SK-N-SH (cell line): ENCODE measurements around the gene DCAF8. TPM values are rescaled to one million over a fixed set of nuclear protein-coding genes. Genes with fewer than 3 reads are reported as not detected.

ENCODE experiments used
- CTCF ChIA-PET: fragments of 300-600, 350-600 bp; formaldehyde crosslinking; extraction: SDS; loops from one replicate; lab custom pipeline; 2021; lab: Yijun Ruan, JAX
- POLR2A ChIA-PET: fragments of 350-600 bp; sonication (Branson Sonifier 250); formaldehyde crosslinking; extraction: SDS; loops from one replicate; lab custom pipeline; 2020; ENCODE audit warnings: antibody characterized with exemption, inconsistent platforms; lab: Yijun Ruan, JAX
- DNase-seq: peaks from one replicate; pipeline ENCODE4 v3.0.0; 2012
- H2AFZ ChIP-seq: fragments of 200-600 bp; sonication (generic); 2 replicates; pipeline ENCODE4 v1.8.1; 2016; ENCODE audit warnings: antibody characterized with exemption, mild to moderate bottlenecking, low read depth
- H3F3A ChIP-seq: fragments of 200-600 bp; sonication (generic); replicated peaks from 2 replicates; pipeline ENCODE3; 2016; ENCODE audit warnings: antibody characterized with exemption, mild to moderate bottlenecking; ENCODE audit not compliant: insufficient read depth
- H3K27ac ChIP-seq, 2 experiments: fragments of 200-500 bp in 1 of 2; fragments of 200-600 bp in 1 of 2; sonication (Bioruptor generic) in 1 of 2; sonication (generic), shearing (Covaris generic) in 1 of 2; 2 replicates each; pipeline versions ENCODE4 v1.5.1 to v1.6.1; 2014 to 2016; ENCODE audit warnings: low read depth in 2 of 2, inconsistent platforms in 1 of 2, low read length in 1 of 2, mild to moderate bottlenecking in 1 of 2, mixed read lengths in 1 of 2
- H3K27me3 ChIP-seq: fragments of 200-600 bp; sonication (generic), shearing (Covaris generic); 2 replicates; pipeline ENCODE4 v1.6.1; 2016; ENCODE audit warnings: mixed run types; ENCODE audit not compliant: insufficient read depth
- H3K36me3 ChIP-seq, 2 experiments: fragments of 200-500 bp in 1 of 2; fragments of 200-600 bp in 1 of 2; sonication (Bioruptor generic) in 1 of 2; sonication (generic) in 1 of 2; replicated peaks in 1 of 2; 2 replicates each; pipeline versions ENCODE3 to v1.5.1; 2014 to 2016; ENCODE audit warnings: low read length in 1 of 2, mild to moderate bottlenecking in 1 of 2; ENCODE audit not compliant: insufficient read depth in 2 of 2, control insufficient read depth in 1 of 2
- H3K4me1 ChIP-seq, 2 experiments: fragments of 200-500 bp in 1 of 2; fragments of 200-600 bp in 1 of 2; sonication (Bioruptor generic) in 1 of 2; sonication (generic), shearing (Covaris generic) in 1 of 2; 2 replicates each; pipeline versions ENCODE4 v1.5.1 to v1.6.1; 2014 to 2016; ENCODE audit warnings: low read depth in 1 of 2, low read length in 1 of 2, mixed run types in 1 of 2; ENCODE audit not compliant: insufficient read depth in 2 of 2, control insufficient read depth in 1 of 2
- H3K4me2 ChIP-seq: fragments of 200-600 bp; sonication (generic), shearing (Covaris generic); 2 replicates; pipeline ENCODE4 v1.6.1; 2017; ENCODE audit warnings: mixed run types
- H3K4me3 ChIP-seq, 2 experiments: fragments of 200-500 bp in 1 of 2; fragments of 200-600 bp in 1 of 2; sonication (Bioruptor generic) in 1 of 2; sonication (generic), shearing (Covaris generic) in 1 of 2; 2 replicates each; pipeline versions ENCODE4 v1.5.1 to v1.8.1; 2014 to 2016; ENCODE audit warnings: low read depth in 2 of 2, inconsistent platforms in 1 of 2, low read length in 1 of 2, mild to moderate bottlenecking in 1 of 2, mixed read lengths in 1 of 2, moderate library complexity in 1 of 2
- H3K79me2 ChIP-seq: fragments of 200-600 bp; sonication (generic); 2 replicates; pipeline ENCODE4 v1.8.1; 2017; ENCODE audit warnings: mild to moderate bottlenecking; ENCODE audit not compliant: insufficient read depth
- H3K9ac ChIP-seq: fragments of 200-600 bp; sonication (generic); 2 replicates; pipeline ENCODE4 v1.6.1; 2017; ENCODE audit warnings: mixed run types
- H3K9me2 ChIP-seq: fragments of 200-600 bp; sonication (generic); 2 replicates; pipeline ENCODE4 v1.6.1; 2017; ENCODE audit warnings: mixed run types
- H3K9me3 ChIP-seq: fragments of 200-600 bp; sonication (generic); 2 replicates; pipeline ENCODE4 v1.6.1; 2017; ENCODE audit warnings: mixed run types, mild to moderate bottlenecking, moderate library complexity
- H4K20me1 ChIP-seq: fragments of 200-600 bp; sonication (generic); 2 replicates; pipeline ENCODE4 v1.6.1; 2017; ENCODE audit warnings: mild to moderate bottlenecking, mixed run types; ENCODE audit not compliant: insufficient read depth
- CHD2 ChIP-seq: fragments of 150-350 bp; IDR thresholded peaks from 2 replicates; pipeline ENCODE4 v1.6.1; 2018; ENCODE audit warnings: low read length; ENCODE audit not compliant: partially characterized antibody
- ELF1 ChIP-seq: IDR thresholded peaks from 2 replicates; pipeline ENCODE4 v1.4.0; 2012
- EZH2phosphoT487 ChIP-seq: fragments of 200-600 bp; sonication (generic); IDR thresholded peaks from 2 replicates; pipeline ENCODE4 v1.6.1; 2017; ENCODE audit warnings: low read depth, mixed run types, mild to moderate bottlenecking, antibody characterized with exemption, moderate library complexity, borderline replicate concordance
- FOSL2 ChIP-seq: IDR thresholded peaks from 2 replicates; pipeline ENCODE4 v1.4.0; 2012; ENCODE audit warnings: low read depth, mild to moderate bottlenecking, moderate library complexity, borderline replicate concordance
- FOXM1 ChIP-seq: IDR thresholded peaks from 2 replicates; pipeline ENCODE4 v1.4.0; 2012; ENCODE audit warnings: low read depth, mild to moderate bottlenecking
- GABPA ChIP-seq: IDR thresholded peaks from 2 replicates; pipeline ENCODE4 v1.4.0; 2012; ENCODE audit warnings: low read depth, mild to moderate bottlenecking
- GATA2 ChIP-seq: sonication (generic); formaldehyde crosslinking; IDR thresholded peaks from 2 replicates; pipeline ENCODE4 v1.5.0; 2020; ENCODE audit warnings: mild to moderate bottlenecking, missing genetic modification reagents
- JUND ChIP-seq: IDR thresholded peaks from 2 replicates; pipeline ENCODE4 v1.4.0; 2012
- MXI1 ChIP-seq: IDR thresholded peaks from 2 replicates; pipeline ENCODE4 v1.6.1; 2012; ENCODE audit warnings: mild to moderate bottlenecking, low read depth, low read length, improper control_type of control experiment
- NFIC ChIP-seq: IDR thresholded peaks from 2 replicates; pipeline ENCODE4 v1.4.0; 2012; ENCODE audit warnings: borderline replicate concordance
- POLR2AphosphoS5 ChIP-seq: IDR thresholded peaks from 2 replicates; pipeline ENCODE4 v1.6.1; 2012; ENCODE audit warnings: low read depth, low read length
- RCOR1 ChIP-seq: fragments of 150-350 bp; IDR thresholded peaks from 2 replicates; pipeline ENCODE4 v1.6.1; 2017; ENCODE audit warnings: antibody characterized with exemption, low read length
- RXRA ChIP-seq: IDR thresholded peaks from 2 replicates; pipeline ENCODE4 v1.4.0; 2012; ENCODE audit warnings: low read depth, mild to moderate bottlenecking, borderline replicate concordance
- SIN3A ChIP-seq: IDR thresholded peaks from 2 replicates; pipeline ENCODE4 v1.6.1; 2012; ENCODE audit warnings: low read depth, mild to moderate bottlenecking, low read length, moderate library complexity, borderline replicate concordance
- SMC3 ChIP-seq: IDR thresholded peaks from 2 replicates; pipeline ENCODE4 v1.6.1; 2012; ENCODE audit warnings: low read depth, low read length, improper control_type of control experiment
- TCF12 ChIP-seq: IDR thresholded peaks from 2 replicates; pipeline ENCODE4 v1.4.0; 2012
- TEAD4 ChIP-seq: IDR thresholded peaks from 2 replicates; pipeline ENCODE4 v1.4.0; 2012; ENCODE audit warnings: mild to moderate bottlenecking, borderline replicate concordance; ENCODE audit not compliant: insufficient read depth
- YY1 ChIP-seq: IDR thresholded peaks from 2 replicates; pipeline ENCODE4 v1.4.0; 2012; ENCODE audit warnings: low read depth, mild to moderate bottlenecking
- WGBS: methylation state at CpG from one replicate; pipeline ENCODE4 v1.1.6; 2017; ENCODE audit warnings: low lambda C conversion rate; 5-methylcytosine and 5-hydroxymethylcytosine counted together
- polyA plus RNA-seq, 3 experiments: library from polyadenylated mRNA; depleted of rRNA; stranded (reverse); fragments of >200 nt; gene quantifications; 2 replicates each; pipeline ENCODE4 v1.2.3, GENCODE V29; 2012
- TF ChIP-seq, protein P1 (sequence below): IDR thresholded peaks from 2 replicates; pipeline ENCODE4 v1.4.0; 2012; ENCODE audit warnings: low read depth, borderline replicate concordance
- TF ChIP-seq, protein P2 (sequence below): fragments of 150-350 bp; IDR thresholded peaks from 2 replicates; pipeline ENCODE4 v1.6.1; 2017; ENCODE audit warnings: antibody characterized with exemption, low read length, low read depth, borderline replicate concordance

DCAF8 gene
- polyA plus RNA-seq, 1 of the 3 experiments (the other 2 are of a cell fraction): 108 TPM

DNA sequence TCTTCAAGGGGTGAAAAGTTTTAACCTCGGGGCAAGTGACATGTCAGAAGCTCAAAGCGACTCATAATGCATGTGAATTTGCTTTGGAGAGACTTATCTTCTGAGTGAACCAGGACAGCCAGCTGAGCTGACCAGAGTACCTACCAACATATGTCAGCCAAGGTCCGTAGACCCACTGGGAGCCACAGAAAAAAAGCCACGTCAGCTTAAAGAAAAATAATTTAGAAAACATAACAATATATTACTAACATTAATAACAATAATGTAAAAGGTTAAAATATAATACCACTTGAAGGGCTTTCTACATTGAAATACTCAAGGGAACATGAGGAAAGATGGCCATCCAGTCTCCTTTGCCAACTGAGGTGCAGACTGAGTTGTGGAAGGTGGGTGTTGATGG, 15.6 kb upstream of the DCAF8 start:
- no peaks in the 10 kb centered on the region for H3K9me2 ChIP-seq
- DNase-seq: no peak
- CTCF ChIA-PET: interaction anchor here (1.6 to 4.6 kb wide), 2 partner anchors 13 to 85 kb away, joined by 8 to 38 read pairs; no protein-coding TSS in a partner anchor
- no peak overlapping the region for H3K4me3 ChIP-seq
- no peaks in the 10 kb centered on the region for H4K20me1 ChIP-seq
- TF ChIP-seq GABPA (no peak), RXRA (no peak), SIN3A (no peak), TCF12 (no peak), SMC3 (no peak), FOSL2 (no peak), JUND (no peak), YY1 (no peak), FOXM1 (no peak), POLR2AphosphoS5 (no peak), GATA2 (CRISPR knock-in tag) (no peak), CHD2 (no peak), ELF1 (no peak), EZH2phosphoT487 (no peak), NFIC (no peak), TEAD4 (no peak)
- TF ChIP-seq, protein P1, sequence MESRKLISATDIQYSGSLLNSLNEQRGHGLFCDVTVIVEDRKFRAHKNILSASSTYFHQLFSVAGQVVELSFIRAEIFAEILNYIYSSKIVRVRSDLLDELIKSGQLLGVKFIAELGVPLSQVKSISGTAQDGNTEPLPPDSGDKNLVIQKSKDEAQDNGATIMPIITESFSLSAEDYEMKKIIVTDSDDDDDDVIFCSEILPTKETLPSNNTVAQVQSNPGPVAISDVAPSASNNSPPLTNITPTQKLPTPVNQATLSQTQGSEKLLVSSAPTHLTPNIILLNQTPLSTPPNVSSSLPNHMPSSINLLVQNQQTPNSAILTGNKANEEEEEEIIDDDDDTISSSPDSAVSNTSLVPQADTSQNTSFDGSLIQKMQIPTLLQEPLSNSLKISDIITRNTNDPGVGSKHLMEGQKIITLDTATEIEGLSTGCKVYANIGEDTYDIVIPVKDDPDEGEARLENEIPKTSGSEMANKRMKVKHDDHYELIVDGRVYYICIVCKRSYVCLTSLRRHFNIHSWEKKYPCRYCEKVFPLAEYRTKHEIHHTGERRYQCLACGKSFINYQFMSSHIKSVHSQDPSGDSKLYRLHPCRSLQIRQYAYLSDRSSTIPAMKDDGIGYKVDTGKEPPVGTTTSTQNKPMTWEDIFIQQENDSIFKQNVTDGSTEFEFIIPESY: no peak
- TF ChIP-seq, all 33 proteins: peak for 0
- Histone ChIP-seq H3K9me3 (no peaks in the 10 kb centered on the region), H3K4me2 (no peak overlapping the region), H3F3A (peaks cover 4% of the 10 kb centered on the region), H3K4me1 (no peaks in the 10 kb centered on the region), H2AFZ (no peak overlapping the region), H3K27ac (no peak overlapping the region), H3K27me3 (no peaks in the 10 kb centered on the region), H3K9ac (no peak overlapping the region), H3K36me3 (peaks cover 36 to 63% of the 10 kb centered on the region in 2 experiments), H3K79me2 (peaks cover 4% of the 10 kb centered on the region)
- 95% methylated on average over 4 of the region's 4 CpGs for WGBS
- POLR2A ChIA-PET: no interaction called here

DNA sequence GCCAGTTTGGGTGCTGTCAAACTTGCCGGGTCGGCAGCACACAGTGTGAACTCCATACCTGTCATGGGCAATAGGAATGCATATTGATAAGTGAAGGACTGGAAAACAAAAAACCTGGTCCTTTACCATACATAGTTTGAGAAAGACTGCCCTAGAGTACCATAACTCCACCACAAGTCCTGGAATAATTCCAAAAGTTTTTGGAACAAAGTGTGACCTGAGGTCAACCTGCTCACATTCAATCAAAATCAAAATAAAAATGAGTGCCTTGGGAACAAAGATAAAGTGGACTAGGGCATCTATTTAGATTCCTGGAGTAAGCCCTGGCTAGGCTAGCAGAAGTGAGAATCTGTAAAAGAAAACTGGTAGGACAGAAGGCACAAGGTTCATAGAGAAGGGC, 15.0 kb upstream of the DCAF8 start:
- POLR2A ChIA-PET: no interaction called here
- 88% methylated on average over 2 of the region's 2 CpGs for WGBS

More for the DNA sequence above, 15.0 kb upstream of the DCAF8 start:
- Histone ChIP-seq H3K9me3 (no peaks in the 10 kb centered on the region), H3K27ac (no peak overlapping the region), H3K79me2 (no peaks in the 10 kb centered on the region), H3K4me1 (no peaks in the 10 kb centered on the region), H3K4me2 (no peak overlapping the region), H3K4me3 (no peak overlapping the region), H3K9ac (no peak overlapping the region), H4K20me1 (no peaks in the 10 kb centered on the region), H2AFZ (no peak overlapping the region), H3F3A (peaks cover 4% of the 10 kb centered on the region), H3K9me2 (no peaks in the 10 kb centered on the region), H3K27me3 (no peaks in the 10 kb centered on the region), H3K36me3 (peaks cover 33 to 57% of the 10 kb centered on the region in 2 experiments)
- CTCF ChIA-PET: interaction anchor here (1.2 to 5.3 kb wide), 4 partner anchors 14 to 84 kb away, joined by 4 to 38 read pairs (median 16); no protein-coding TSS in a partner anchor
- TF ChIP-seq MXI1: no peak
- TF ChIP-seq, protein P2, sequence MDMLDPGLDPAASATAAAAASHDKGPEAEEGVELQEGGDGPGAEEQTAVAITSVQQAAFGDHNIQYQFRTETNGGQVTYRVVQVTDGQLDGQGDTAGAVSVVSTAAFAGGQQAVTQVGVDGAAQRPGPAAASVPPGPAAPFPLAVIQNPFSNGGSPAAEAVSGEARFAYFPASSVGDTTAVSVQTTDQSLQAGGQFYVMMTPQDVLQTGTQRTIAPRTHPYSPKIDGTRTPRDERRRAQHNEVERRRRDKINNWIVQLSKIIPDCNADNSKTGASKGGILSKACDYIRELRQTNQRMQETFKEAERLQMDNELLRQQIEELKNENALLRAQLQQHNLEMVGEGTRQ: no peak
- no peak for TF ChIP-seq RCOR1
- TF ChIP-seq ELF1: no peak
- no peak for DNase-seq
